Activated naive CD8-positive, alpha-beta T cell treated with anti-CD3 and anti-CD28 coated beads, Interleukin-2, amount 50 U/mL, for 16 hours (primary cell): ENCODE data around the gene AKTIP.
"Not testable (repeated sequence)": the region's sequence is repeated elsewhere in the genome, so short reads cannot be mapped to it uniquely, and the experiment has no call there.

Source experiments
- DNase-seq: peaks from one replicate; pipeline ENCODE4 v3.0.0-alpha.2; 2020; ENCODE audit warnings: low read depth, low spot score

AKTIP gene

GRCh38 chr16:53502331-53503269 is at the start of gene AKTIP:
AKTIP (minus strand) TSS chr16:53503209; CDS start chr16:53500259, 2,950 bp downstream.
- peak; percentile 37 for DNase-seq

- DNase-seq = peak; percentile 6
These were observed 47.1 kb upstream of the AKTIP start for GRCh38 chr16:53549970-53550690.

GRCh38 chr16:53546988-53547391 is 44.0 kb upstream of the AKTIP start:
- no peak for DNase-seq

GRCh38 chr16:53545433-53545832 is 42.4 kb upstream of the AKTIP start:
- DNase-seq = no peak

- DNase-seq = no peak
These were observed 39.3 kb upstream of the AKTIP start for GRCh38 chr16:53542283-53542682.

- no peak for DNase-seq
These were observed 38.3 kb upstream of the AKTIP start for GRCh38 chr16:53541326-53541725.

GRCh38 chr16:53539759-53540718 is 37.0 kb upstream of the AKTIP start:
- DNase-seq = not testable (repeated sequence)

GRCh38 chr16:53539346-53539745 is 36.3 kb upstream of the AKTIP start:
- not testable (repeated sequence) for DNase-seq

GRCh38 chr16:53537626-53538025 is 34.6 kb upstream of the AKTIP start:
- no peak for DNase-seq

- DNase-seq = no peak
These were observed 31.2 kb upstream of the AKTIP start for GRCh38 chr16:53534206-53534605.

- DNase-seq = no peak
These were observed 27.7 kb upstream of the AKTIP start for GRCh38 chr16:53530741-53531140.

- DNase-seq = no peak
These were observed 27.0 kb upstream of the AKTIP start for GRCh38 chr16:53530046-53530445.

GRCh38 chr16:53529513-53529912 is 26.5 kb upstream of the AKTIP start:
- no peak for DNase-seq

- no peak for DNase-seq
These were observed 25.8 kb upstream of the AKTIP start for GRCh38 chr16:53528797-53529196.

- DNase-seq = no peak
These were observed 21.1 kb upstream of the AKTIP start for GRCh38 chr16:53523971-53524548.

GRCh38 chr16:53523126-53523804 is 20.3 kb upstream of the AKTIP start:
- no peak for DNase-seq

GRCh38 chr16:53519417-53520091 is 16.5 kb upstream of the AKTIP start:
- no peak for DNase-seq

- DNase-seq = no peak
These were observed 15.8 kb upstream of the AKTIP start for GRCh38 chr16:53518550-53519416.

- DNase-seq = no peak
These were observed 14.8 kb upstream of the AKTIP start for GRCh38 chr16:53517851-53518250.
